CD4-positive, alpha-beta T cell (primary cell): ENCODE data around the gene SYNGR1. TPM values are rescaled to one million over a fixed set of nuclear protein-coding genes. Genes with fewer than 3 reads are reported as not detected.
A peak's percentile ranks its signal among the peaks of the same experiment; 100 is the strongest.

Experiments
- ATAC-seq: fragments of 200-7000 bp; cut with Tn5 transposase; one replicate; pipeline ENCODE4 v1.10.0; 2022; ENCODE audit warnings: mild to moderate bottlenecking; ENCODE audit not compliant: poor library complexity
- CTCF ChIA-PET: fragments of 350-600 bp; sonication (Branson Sonifier 250); formaldehyde crosslinking; loops from one replicate; lab custom pipeline; 2021; ENCODE audit warnings: antibody characterized with exemption, inconsistent platforms; lab: Charles Lee
- POLR2A ChIA-PET: fragments of 350-600 bp; sonication (Branson Sonifier 250); formaldehyde crosslinking; loops from one replicate; lab custom pipeline; 2021; ENCODE audit warnings: antibody characterized with exemption, inconsistent platforms; lab: Charles Lee
- DNase-seq, 14 experiments: peaks; one replicate each; pipeline ENCODE4 v3.0.0-alpha.2; 2013 to 2020; ENCODE audit warnings: mixed read lengths in 2 of 14
- H3K27ac ChIP-seq, 2 donors: one replicate each; pipeline versions ENCODE4 v1.5.1 to v1.7.0; 2013; ENCODE audit warnings: low read length in 2 of 2, low read depth in 1 of 2, mild to moderate bottlenecking in 1 of 2
- H3K27me3 ChIP-seq, 2 experiments: 1 replicate in 1 of 2; 2 replicates in 1 of 2; pipeline versions ENCODE4 v1.6.1 to v1.7.0; 2013; ENCODE audit warnings: low read length in 2 of 2, control low read depth in 1 of 2, mild to moderate bottlenecking in 1 of 2, moderate library complexity in 1 of 2; ENCODE audit not compliant: insufficient read depth in 2 of 2, control insufficient read depth in 1 of 2
- H3K36me3 ChIP-seq: one replicate; pipeline ENCODE4 v1.6.1; 2013; ENCODE audit warnings: low read length, control low read depth; ENCODE audit not compliant: insufficient read depth
- H3K4me1 ChIP-seq: one replicate; pipeline ENCODE4 v1.6.1; 2013; ENCODE audit warnings: low read length, control low read depth; ENCODE audit not compliant: insufficient read depth
- H3K4me3 ChIP-seq: one replicate; pipeline ENCODE4 v1.5.1; 2013; ENCODE audit warnings: mild to moderate bottlenecking, low read length, moderate library complexity
- H3K9me3 ChIP-seq, 2 experiments: 1 replicate in 1 of 2; 2 replicates in 1 of 2; pipeline versions ENCODE4 v1.6.1 to v1.7.0; 2013; ENCODE audit warnings: low read length in 2 of 2, mild to moderate bottlenecking in 2 of 2, control low read depth in 1 of 2, moderate library complexity in 1 of 2; ENCODE audit not compliant: control insufficient read depth in 1 of 2, insufficient read depth in 1 of 2
- H3K27ac Mint-ChIP-seq: one replicate; pipeline ENCODE4 v1.8.0; 2020; ENCODE audit warnings: mixed read lengths
- H3K27me3 Mint-ChIP-seq: one replicate; pipeline ENCODE4 v1.8.0; 2021; ENCODE audit warnings: mixed read lengths
- H3K36me3 Mint-ChIP-seq: one replicate; pipeline ENCODE4 v1.8.0; 2021; ENCODE audit warnings: low read depth, mixed read lengths
- H3K4me1 Mint-ChIP-seq: one replicate; pipeline ENCODE4 v1.8.0; 2021; ENCODE audit warnings: low read depth, mixed read lengths
- H3K4me3 Mint-ChIP-seq: one replicate; pipeline ENCODE4 v1.8.0; 2020; ENCODE audit warnings: mild to moderate bottlenecking, mixed read lengths
- H3K9me3 Mint-ChIP-seq: one replicate; pipeline ENCODE4 v1.8.0; 2020; ENCODE audit warnings: mixed read lengths
- CTCF ChIP-seq: fragments of 200-600 bp; IDR thresholded peaks from one replicate; pipeline ENCODE4 v1.8.0; 2022; ENCODE audit warnings: antibody characterized with exemption, mild to moderate bottlenecking
- intact Hi-C, 2 experiments: fragments of 100-400 bp; cut with DNase I in 1 of 2; cut with micrococcal nuclease in 1 of 2; formaldehyde crosslinking; loops; one replicate each; pipeline versions ENCODE4 v1.15.1 to v1.9.0; 2023 to 2025; cut with DNase I, micrococcal nuclease
- total RNA-seq, 174 experiments: library from RNA in 2 of 174; stranded (reverse) in 2 of 174; gene quantifications; one replicate each; pipeline ENCODE4 v1.2.3 and lab custom pipeline; 2021 to 2026

The SYNGR1 gene
- total RNA-seq, 2 experiments from 2014 or later = 0.44 to 0.59 TPM

- H3K27me3 Mint-ChIP-seq = peaks cover 8% of the 10 kb centered on the region
- H3K9me3 ChIP-seq = peaks cover 0 to 7% of the 10 kb centered on the region in 2 experiments
- H3K27ac ChIP-seq = no peak overlapping the region
- no peak for ATAC-seq
- H3K27ac Mint-ChIP-seq = no peak overlapping the region
- H3K9me3 Mint-ChIP-seq = no peaks in the 10 kb centered on the region
- no peaks in the 10 kb centered on the region for H3K36me3 ChIP-seq
- H3K36me3 Mint-ChIP-seq = no peaks in the 10 kb centered on the region
- intact Hi-C loops = no loop called here
- H3K4me1 ChIP-seq = peaks cover 21% of the 10 kb centered on the region
- H3K4me1 Mint-ChIP-seq = peaks cover 15% of the 10 kb centered on the region
- TF ChIP-seq CTCF = no peak
- POLR2A ChIA-PET = interaction anchor here (0.6 kb wide), 1 partner anchor 628 kb away, joined by 3 read pairs; no protein-coding TSS in a partner anchor
- CTCF ChIA-PET = no interaction called here
- no peak overlapping the region for H3K4me3 ChIP-seq
- DNase-seq = no peak
- H3K27me3 ChIP-seq = peaks cover 20 to 26% of the 10 kb centered on the region in 2 experiments
- peak overlapping the region; percentile 87 for H3K4me3 Mint-ChIP-seq
Observed at GRCh38 chr22:39351689-39352214, 2.0 kb downstream of the SYNGR1 start.

- Mint-ChIP-seq H3K4me1 (peaks cover 15% of the 10 kb centered on the region), H3K27ac (no peak overlapping the region), H3K4me3 (no peak overlapping the region), H3K36me3 (no peaks in the 10 kb centered on the region), H3K27me3 (peaks cover 8% of the 10 kb centered on the region), H3K9me3 (no peaks in the 10 kb centered on the region)
- ChIA-PET CTCF (no interaction called here), POLR2A (no interaction called here)
- H3K27ac ChIP-seq = no peak overlapping the region
- H3K27me3 ChIP-seq = peaks cover 20 to 26% of the 10 kb centered on the region in 2 experiments
- peaks cover 0 to 7% of the 10 kb centered on the region in 2 experiments for H3K9me3 ChIP-seq
- no peaks in the 10 kb centered on the region for H3K36me3 ChIP-seq
- H3K4me1 ChIP-seq = peaks cover 21% of the 10 kb centered on the region
- intact Hi-C loops = no loop called here
- no peak for DNase-seq
- no peak overlapping the region for H3K4me3 ChIP-seq
- TF ChIP-seq CTCF = no peak
- no peak for ATAC-seq
Observed at GRCh38 chr22:39352306-39352891, 2.6 kb downstream of the SYNGR1 start.

GRCh38 chr22:39353346-39353745, 3.6 kb downstream of the SYNGR1 start:
- ATAC-seq (no peak), DNase-seq (peak in 1 of 14 experiments; percentile 39)
- Mint-ChIP-seq H3K4me3 (no peak overlapping the region), H3K27ac (no peak overlapping the region), H3K27me3 (peaks cover 8% of the 10 kb centered on the region), H3K9me3 (no peaks in the 10 kb centered on the region), H3K4me1 (peaks cover 15% of the 10 kb centered on the region), H3K36me3 (no peaks in the 10 kb centered on the region)
- ChIA-PET CTCF (interaction anchor here (1.8 kb wide), 1 partner anchor 10 kb away, joined by 4 read pairs; no protein-coding TSS in a partner anchor), POLR2A (interaction anchor here (0.8 kb wide), 1 partner anchor 34 kb away, joined by 3 read pairs; the partner anchor contains the start of gene RPL3)
- intact Hi-C loops = no loop called here
- peaks cover 21% of the 10 kb centered on the region for H3K4me1 ChIP-seq
- peaks cover 20 to 26% of the 10 kb centered on the region in 2 experiments for H3K27me3 ChIP-seq
- H3K4me3 ChIP-seq = no peak overlapping the region
- H3K9me3 ChIP-seq = peaks cover 0 to 7% of the 10 kb centered on the region in 2 experiments
- H3K36me3 ChIP-seq = no peaks in the 10 kb centered on the region
- TF ChIP-seq CTCF = no peak
- H3K27ac ChIP-seq = no peak overlapping the region
